ENCODE data around the gene COL4A2.

The COL4A2 gene

GRCh38 chr13:110548891-110549794, 242.1 kb downstream of the COL4A2 start:
- DNase-seq (ENCODE audit: low read depth in 2 of 3, low spot score in 1 of 3) = no peak

GRCh38 chr13:110549795-110550160, 242.7 kb downstream of the COL4A2 start:
- no peak for DNase-seq (ENCODE audit: low read depth in 2 of 3, low spot score in 1 of 3)

- no peak for DNase-seq (ENCODE audit: low read depth in 2 of 3, low spot score in 1 of 3)
Observed at GRCh38 chr13:110551284-110551683, 244.2 kb downstream of the COL4A2 start.

GRCh38 chr13:110552767-110553166, 245.7 kb downstream of the COL4A2 start:
- no peak for DNase-seq (ENCODE audit: low read depth in 2 of 3, low spot score in 1 of 3)

GRCh38 chr13:110553417-110553816, 246.3 kb downstream of the COL4A2 start:
- DNase-seq (ENCODE audit: low read depth in 2 of 3, low spot score in 1 of 3) = no peak

- no peak for DNase-seq (ENCODE audit: low read depth in 2 of 3, low spot score in 1 of 3)
Observed at GRCh38 chr13:110554227-110554836, 247.2 kb downstream of the COL4A2 start.

- DNase-seq (ENCODE audit: low read depth in 2 of 3, low spot score in 1 of 3) = no peak
Observed at GRCh38 chr13:110554946-110555345, 247.9 kb downstream of the COL4A2 start.

- DNase-seq (ENCODE audit: low read depth in 2 of 3, low spot score in 1 of 3) = no peak
Observed at GRCh38 chr13:110555601-110556223, 248.6 kb downstream of the COL4A2 start.

- DNase-seq (ENCODE audit: low read depth in 2 of 3, low spot score in 1 of 3) = no peak
Observed at GRCh38 chr13:110556224-110556606, 249.1 kb downstream of the COL4A2 start.

- no peak for DNase-seq (ENCODE audit: low read depth in 2 of 3, low spot score in 1 of 3)
Observed at GRCh38 chr13:110557082-110557481, 250.0 kb downstream of the COL4A2 start.

- DNase-seq (ENCODE audit: low read depth in 2 of 3, low spot score in 1 of 3) = no peak
Observed at GRCh38 chr13:110557610-110558305, 250.7 kb downstream of the COL4A2 start.

- no peak for DNase-seq (ENCODE audit: low read depth in 2 of 3, low spot score in 1 of 3)
Observed at GRCh38 chr13:110559429-110559943, 252.4 kb downstream of the COL4A2 start.

GRCh38 chr13:110559986-110560385, 252.9 kb downstream of the COL4A2 start:
- DNase-seq (ENCODE audit: low read depth in 2 of 3, low spot score in 1 of 3) = no peak

- DNase-seq (ENCODE audit: low read depth in 2 of 3, low spot score in 1 of 3) = no peak
Observed at GRCh38 chr13:110560601-110561343, 253.7 kb downstream of the COL4A2 start.

GRCh38 chr13:110561344-110562035, 254.4 kb downstream of the COL4A2 start, which contains the start of gene RAB20:
TSS of gene RAB20 (minus strand) at chr13:110561722. CDS start at chr13:110561519, 203 bp downstream.
- peak in 2 of 3 donors; percentile 23 to 51 for DNase-seq (ENCODE audit: low read depth in 2 of 3, low spot score in 1 of 3)

GRCh38 chr13:110562036-110562597, 255.0 kb downstream of the COL4A2 start:
- no peak for DNase-seq (ENCODE audit: low read depth in 2 of 3, low spot score in 1 of 3)
